HG02852 (cell line): ENCODE measurements around the gene CEL.

Experiments
- ATAC-seq: cut with Tn5 transposase; IDR thresholded peaks from one replicate; pipeline ENCODE4 v1.9.1; 2021; ENCODE audit warnings: mild to moderate bottlenecking, moderate library complexity; ENCODE audit not compliant: unreplicated experiment

Gene CEL

GRCh38 chr9:133101356-133102189 lies 39.8 kb downstream of the CEL start:
- no peak for ATAC-seq

GRCh38 chr9:133102190-133103021 lies 40.6 kb downstream of the CEL start:
- no peak for ATAC-seq

GRCh38 chr9:133103183-133103986 lies 41.6 kb downstream of the CEL start:
- no peak for ATAC-seq

GRCh38 chr9:133103987-133104505 lies 42.3 kb downstream of the CEL start:
- no peak for ATAC-seq

GRCh38 chr9:133104718-133105460 lies 43.1 kb downstream of the CEL start:
- ATAC-seq = no peak

GRCh38 chr9:133105461-133105770 lies 43.6 kb downstream of the CEL start:
- ATAC-seq = no peak

GRCh38 chr9:133106511-133107244 lies 44.9 kb downstream of the CEL start:
- no peak for ATAC-seq

- ATAC-seq = no peak
Observed at GRCh38 chr9:133107245-133107722, 45.5 kb downstream of the CEL start.

- no peak for ATAC-seq
Observed at GRCh38 chr9:133107961-133108793, 46.4 kb downstream of the CEL start.

GRCh38 chr9:133108794-133109641 lies 47.2 kb downstream of the CEL start:
- no peak for ATAC-seq

- no peak for ATAC-seq
Observed at GRCh38 chr9:133109931-133110650, 48.3 kb downstream of the CEL start.

GRCh38 chr9:133111808-133112662 lies 50.3 kb downstream of the CEL start:
- no peak for ATAC-seq

GRCh38 chr9:133112663-133113026 lies 50.9 kb downstream of the CEL start:
- no peak for ATAC-seq

GRCh38 chr9:133113163-133113948 lies 51.6 kb downstream of the CEL start:
- no peak for ATAC-seq
